Thyroid gland (tissue), 4 donors: ENCODE measurements around the gene SPAG17.

Experiments used
- CTCF ChIP-seq, 6 experiments: fragments of 200-600 bp in 3 of 6; fragments of 450-650 bp in 3 of 6; sonication (generic) in 3 of 6; IDR thresholded peaks; one replicate each; pipeline ENCODE4 v1.5.1; 2016 to 2019; ENCODE audit warnings: antibody characterized with exemption in 6 of 6, mild to moderate bottlenecking in 2 of 6, inconsistent platforms in 1 of 6, moderate library complexity in 1 of 6
- POLR2A ChIP-seq, 2 donors: fragments of 450-650 bp; IDR thresholded peaks; one replicate each; pipeline ENCODE4 v1.6.1; 2017; ENCODE audit warnings: antibody characterized with exemption in 2 of 2, mild to moderate bottlenecking in 2 of 2, moderate library complexity in 1 of 2

GRCh38 chr1:118118873-118119463 lies 66.1 kb downstream of the SPAG17 start:
- TF ChIP-seq CTCF (IDR thresholded peaks at IDR 0.05): no peak
- no peak for TF ChIP-seq POLR2A (IDR thresholded peaks at IDR 0.05)
